K562 (cell line): Measurements from ENCODE around the gene CD82. TPM values are rescaled to one million over a fixed set of nuclear protein-coding genes. Genes with fewer than 3 reads are reported as not detected.

Experiments used
- ATAC-seq: fragments of 200-7000 bp; cut with Tn5 transposase; 3 replicates; pipeline ENCODE4 v1.9.1; 2020; ENCODE audit warnings: moderate library complexity
- BruUV-seq: library from RNA; stranded (reverse); fragments of 400-500 nt; replicated peaks from 2 replicates; lab custom pipeline; 2021; lab: Mats Ljungman, UMichigan
- CTCF ChIA-PET: fragments of 300-600 bp; formaldehyde crosslinking; extraction: SDS; loops from one replicate; lab custom pipeline; 2021; ENCODE audit warnings: low intra/inter-chr PET ratio; lab: Yijun Ruan, JAX
- POLR2A ChIA-PET: fragments of 300-600, 350-650 bp; sonication (Branson Sonifier 250); formaldehyde crosslinking; extraction: SDS; loops from one replicate; lab custom pipeline; 2021; ENCODE audit warnings: antibody characterized with exemption, inconsistent platforms; lab: Yijun Ruan, JAX
- DNase-seq, 4 experiments: peaks; one replicate each; pipeline versions ENCODE4 v3.0.0 to v3.0.0-alpha.2; 2011 to 2018; ENCODE audit warnings: low spot score in 3 of 4, mixed read lengths in 3 of 4; ENCODE audit errors: extremely low read depth in 1 of 4
- FAIRE-seq: peaks from 2 replicates; lab custom pipeline; 2011; peaks lifted over from hg19 to GRCh38; lab: Jason Lieb, UNC
- H2AFZ ChIP-seq: 2 replicates; pipeline ENCODE4 v1.6.0; 2011; ENCODE audit warnings: low read depth, low read length, control low read depth, inconsistent platforms
- H3K27ac ChIP-seq: fragments of 200-600 bp; 3 replicates; pipeline ENCODE4 v1.8.0; 2011; ENCODE audit warnings: low read depth, mild to moderate bottlenecking, control low read depth, inconsistent platforms, low read length, moderate library complexity, mixed read lengths; ENCODE audit errors: extremely low read depth
- H3K27me3 ChIP-seq, 2 experiments: fragments of 300-600 bp in 1 of 2; 2 replicates in 1 of 2; 3 replicates in 1 of 2; pipeline versions ENCODE4 v1.6.0 to v1.8.0; 2011; ENCODE audit warnings: inconsistent platforms in 2 of 2, low read length in 2 of 2, mild to moderate bottlenecking in 1 of 2, mixed read lengths in 1 of 2, moderate library complexity in 1 of 2; ENCODE audit not compliant: control insufficient read depth in 2 of 2, insufficient read depth in 2 of 2
- H3K36me3 ChIP-seq: fragments of 300-600 bp; 3 replicates; pipeline ENCODE4 v1.8.0; 2011; ENCODE audit warnings: mild to moderate bottlenecking, low read length, inconsistent platforms; ENCODE audit not compliant: control insufficient read depth, insufficient read depth
- H3K4me1 ChIP-seq, 2 experiments: fragments of 200-600 bp in 1 of 2; replicated peaks in 1 of 2; 2 replicates in 1 of 2; 3 replicates in 1 of 2; pipeline versions ENCODE4 v1.5.1 to v1.8.0; 2011; ENCODE audit warnings: inconsistent platforms in 2 of 2, low read length in 2 of 2, mild to moderate bottlenecking in 1 of 2, mixed read lengths in 1 of 2, moderate library complexity in 1 of 2; ENCODE audit not compliant: control insufficient read depth in 2 of 2, insufficient read depth in 2 of 2
- H3K4me2 ChIP-seq: 2 replicates; pipeline ENCODE4 v1.6.1; 2011; ENCODE audit warnings: low read length, control low read depth, inconsistent platforms, mixed read lengths; ENCODE audit not compliant: insufficient read depth
- H3K4me3 ChIP-seq: fragments of 200-600 bp; sonication (generic), shearing (Covaris generic); 2 replicates; pipeline ENCODE4 v1.5.1; 2016; ENCODE audit warnings: control low read depth, inconsistent platforms
- H3K79me2 ChIP-seq: fragments of 200-600 bp; 3 replicates; pipeline ENCODE4 v1.8.0; 2011; ENCODE audit warnings: low read length, inconsistent platforms; ENCODE audit not compliant: control insufficient read depth, insufficient read depth
- H3K9ac ChIP-seq, 2 experiments: 2 replicates each; pipeline versions ENCODE4 v1.6.0 to v1.6.1; 2011; ENCODE audit warnings: low read depth in 2 of 2, low read length in 2 of 2, control low read depth in 1 of 2, inconsistent platforms in 1 of 2, mild to moderate bottlenecking in 1 of 2, mixed read lengths in 1 of 2; ENCODE audit not compliant: insufficient read depth in 1 of 2
- H3K9me1 ChIP-seq: one replicate; pipeline ENCODE4 v1.6.0; 2011; ENCODE audit warnings: inconsistent platforms, mild to moderate bottlenecking, low read length, moderate library complexity; ENCODE audit not compliant: control insufficient read depth, insufficient read depth
- H3K9me3 ChIP-seq: replicated peaks from 2 replicates; pipeline ENCODE4 v1.5.1; 2011; ENCODE audit warnings: low read depth, low read length, inconsistent platforms; ENCODE audit not compliant: control insufficient read depth, insufficient read depth
- H4K20me1 ChIP-seq: replicated peaks from 2 replicates; pipeline ENCODE4 v1.6.1; 2011; ENCODE audit warnings: low read length, inconsistent platforms, mixed read lengths; ENCODE audit not compliant: control insufficient read depth, insufficient read depth
- EGR1 ChIP-seq: fragments of 450-650 bp; conservative IDR thresholded peaks from 2 replicates; pipeline ENCODE4 v1.6.1; 2017; ENCODE audit warnings: mild to moderate bottlenecking
- FOXM1 ChIP-seq, 2 experiments: fragments of 450-650 bp in 1 of 2; sonication (generic) in 1 of 2; formaldehyde crosslinking in 1 of 2; IDR thresholded peaks; 2 replicates each; pipeline versions ENCODE4 v1.6.1 to v1.9.0; 2017 to 2022; ENCODE audit warnings: low read depth in 2 of 2, mild to moderate bottlenecking in 2 of 2, missing genetic modification reagents in 1 of 2, moderate library complexity in 1 of 2
- GTF2E2 ChIP-seq: fragments of 200-800 bp; sonication (Bioruptor generic); IDR thresholded peaks from 2 replicates; pipeline ENCODE4 v1.6.1; 2016; ENCODE audit warnings: missing genetic modification characterization, missing compliant biosample characterization
- SFPQ ChIP-seq: fragments of 200-400 bp; formaldehyde crosslinking; IDR thresholded peaks from 2 replicates; pipeline ENCODE4 v1.6.1; 2017; ENCODE audit warnings: mild to moderate bottlenecking, low read depth, low read length, moderate library complexity
- TEAD4 ChIP-seq, 2 experiments: sonication (generic) in 1 of 2; formaldehyde crosslinking in 1 of 2; IDR thresholded peaks; 2 replicates each; pipeline versions ENCODE4 v1.6.1 to v1.8.0; 2012 to 2022; ENCODE audit warnings: borderline replicate concordance in 1 of 2, inconsistent platforms in 1 of 2, low read length in 1 of 2, mild to moderate bottlenecking in 1 of 2, missing genetic modification reagents in 1 of 2
- WGBS: fragments of 100-300 bp; shearing (Covaris generic); methylation state at CpG from one replicate; pipeline ENCODE4 v1.1.6; 2016; ENCODE audit warnings: low coverage, mixed read lengths; ENCODE audit not compliant: insufficient coverage; ENCODE audit errors: missing lambda C conversion rate; 5-methylcytosine and 5-hydroxymethylcytosine counted together
- in situ Hi-C: fragments of 300-500 bp; cut with MboI; formaldehyde crosslinking; loops from 4 replicates; pipeline ENCODE4 v1.15.0; 2018; ENCODE audit warnings: inconsistent platforms, mixed read lengths
- intact Hi-C: fragments of 100-400 bp; cut with micrococcal nuclease; formaldehyde crosslinking; loops from 2 replicates; pipeline ENCODE4 v1.14.2; 2022
- polyA plus RNA-seq, 8 experiments: library from polyadenylated mRNA; depleted of rRNA in 4 of 8; stranded (reverse) in 5 of 8; unstranded in 3 of 8; fragments of >200 nt; fragmentation: Nextera tagmentation in 2 of 8; fragmentation: Illumina TruSeq in 1 of 8; extraction: Ambion mirVana in 2 of 8; extraction: Trizol in 1 of 8; gene quantifications; 2 replicates each; pipeline versions ENCODE4 v1.2.1 to v1.2.3, GENCODE V29; 2011 to 2014; ENCODE audit warnings: inconsistent platforms in 1 of 8, missing spikeins in 1 of 8
- total RNA-seq, 7 experiments: library from RNA; depleted of rRNA in 6 of 7; stranded (reverse); fragments of >200 nt in 6 of 7; fragmentation: Illumina TruSeq in 2 of 7; extraction: Trizol in 2 of 7; gene quantifications; 2 replicates each; pipeline versions ENCODE4 v1.2.1 to v1.2.3, GENCODE V29; 2011 to 2021; ENCODE audit warnings: low replicate concordance in 1 of 7

Gene CD82
- total and polyA plus RNA-seq, 9 of the 15 experiments (the other 6 are each of a cell fraction or from before 2014, with no cell fraction given): 0.27 to 9.4 (median 3.0) TPM

- 4% methylated on average over 15 of the region's 15 CpGs for WGBS
- Histone ChIP-seq H2AFZ (no peak overlapping the region), H3K27me3 (peaks cover 13 to 46% of the 10 kb centered on the region in 2 experiments), H3K79me2 (no peaks in the 10 kb centered on the region), H3K36me3 (no peaks in the 10 kb centered on the region), H3K9me1 (no peaks in the 10 kb centered on the region), H4K20me1 (no peaks in the 10 kb centered on the region), H3K27ac (no peak overlapping the region), H3K9ac (no peak overlapping the region), H3K4me3 (no peak overlapping the region), H3K4me1 (peaks cover 0 to 3% of the 10 kb centered on the region in 2 experiments; a peak in 1 of 5 replicates), H3K9me3 (no peaks in the 10 kb centered on the region), H3K4me2 (no peak overlapping the region)
- ChIA-PET POLR2A (interaction anchor here (0.6 to 0.7 kb wide), 2 partner anchors 11 to 66 kb away, joined by 3 read pairs; no protein-coding TSS in a partner anchor), CTCF (no interaction called here)
- DNase-seq (no peak), FAIRE-seq (no peak), ATAC-seq (no peak)
- BruUV-seq: no TSS peak
- in situ Hi-C loops: no loop called here
- intact Hi-C loops: no loop called here
- TF ChIP-seq FOXM1 (IDR thresholded peaks at IDR 0.05; ENCODE audit: low read depth) (no peak), FOXM1 (CRISPR knock-in tag; IDR thresholded peaks at IDR 0.05; ENCODE audit: low read depth) (no peak), TEAD4 (IDR thresholded peaks at IDR 0.05; ENCODE audit: low read length) (no peak), TEAD4 (CRISPR knock-in tag; IDR thresholded peaks at IDR 0.05; ENCODE audit: borderline replicate concordance) (no peak), SFPQ (no peak), EGR1 (peak; percentile 19; the same call in 1 of the 2 replicates), GTF2E2 (no peak)
These were observed 86.2 kb downstream of the CD82 start for GRCh38 chr11:44651535-44652155.
